Activated T-cell treated with anti-CD3 and anti-CD28 coated beads, Interleukin-2, amount 50 U/mL, for 72 hours (primary cell): ENCODE measurements around the gene KDSR. TPM values are rescaled to one million over a fixed set of nuclear protein-coding genes. Genes with fewer than 3 reads are reported as not detected.
A peak's percentile ranks its signal among the peaks of the same experiment; 100 is the strongest.

Source experiments
- ATAC-seq, 2 donors: fragments of 150-1000 bp; cut with Tn5 transposase; replicated peaks in 1 of 2; 2 replicates each; pipeline ENCODE4 v1.10.0; 2021; ENCODE audit warnings: moderate library complexity in 2 of 2, mild to moderate bottlenecking in 1 of 2
- DNase-seq, 2 donors: peaks; one replicate each; pipeline ENCODE4 v3.0.0; 2021 to 2022; ENCODE audit warnings: mixed read lengths in 1 of 2
- H3K27ac Mint-ChIP-seq: one replicate; pipeline ENCODE4 v1.8.0; 2022; ENCODE audit warnings: mild to moderate bottlenecking, moderate library complexity, mixed read lengths
- H3K27me3 Mint-ChIP-seq: one replicate; pipeline ENCODE4 v1.8.0; 2022; ENCODE audit warnings: low read depth, mixed read lengths
- H3K36me3 Mint-ChIP-seq, 2 donors: one replicate each; pipeline ENCODE4 v1.8.0; 2022; ENCODE audit warnings: mixed read lengths in 2 of 2, mild to moderate bottlenecking in 1 of 2; ENCODE audit not compliant: insufficient read depth in 2 of 2
- H3K4me1 Mint-ChIP-seq: one replicate; pipeline ENCODE4 v1.8.0; 2022; ENCODE audit warnings: low read depth, mixed read lengths
- H3K4me3 Mint-ChIP-seq, 2 donors: one replicate each; pipeline ENCODE4 v1.8.0; 2022; ENCODE audit warnings: mild to moderate bottlenecking in 2 of 2, mixed read lengths in 2 of 2, moderate library complexity in 2 of 2
- H3K9me3 Mint-ChIP-seq, 2 donors: one replicate each; pipeline ENCODE4 v1.8.0; 2022; ENCODE audit warnings: mixed read lengths in 2 of 2
- total RNA-seq, 2 donors: library from RNA; stranded (reverse); gene quantifications; one replicate each; pipeline ENCODE4 v1.2.3, GENCODE V29; 2022

KDSR gene
- total RNA-seq, 2 donors from 2014 or later, result 69.6 to 81.0 TPM

DNA sequence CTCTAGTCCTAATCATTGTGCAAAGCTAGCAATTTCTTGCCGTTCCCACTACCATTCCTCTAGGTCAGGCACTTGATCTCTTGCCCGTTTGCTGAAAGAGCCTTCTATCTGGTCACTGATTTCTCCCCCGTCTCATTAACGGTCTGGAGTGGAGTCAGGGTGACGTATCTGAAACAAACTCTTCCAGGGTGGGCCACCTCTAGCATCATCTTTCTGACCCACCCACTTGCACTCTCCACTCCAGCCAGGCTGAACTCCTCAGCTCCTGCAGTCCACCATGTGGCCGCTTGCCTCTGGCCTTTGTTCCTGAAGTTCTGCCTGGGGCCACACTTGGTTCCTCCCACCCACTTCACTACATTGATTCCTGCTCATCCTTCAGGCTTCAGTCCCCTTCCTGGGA, 60.8 kb downstream of the KDSR start:
- Mint-ChIP-seq H3K27ac (peak overlapping the region; percentile 10), H3K4me1 (peaks cover 97% of the 10 kb centered on the region), H3K27me3 (no peaks in the 10 kb centered on the region), H3K4me3 (no peak overlapping the region), H3K36me3 (peaks cover 9 to 29% of the 10 kb centered on the region in 2 donors), H3K9me3 (no peaks in the 10 kb centered on the region)
- ATAC-seq, result no peak
- DNase-seq, result no peak

DNA sequence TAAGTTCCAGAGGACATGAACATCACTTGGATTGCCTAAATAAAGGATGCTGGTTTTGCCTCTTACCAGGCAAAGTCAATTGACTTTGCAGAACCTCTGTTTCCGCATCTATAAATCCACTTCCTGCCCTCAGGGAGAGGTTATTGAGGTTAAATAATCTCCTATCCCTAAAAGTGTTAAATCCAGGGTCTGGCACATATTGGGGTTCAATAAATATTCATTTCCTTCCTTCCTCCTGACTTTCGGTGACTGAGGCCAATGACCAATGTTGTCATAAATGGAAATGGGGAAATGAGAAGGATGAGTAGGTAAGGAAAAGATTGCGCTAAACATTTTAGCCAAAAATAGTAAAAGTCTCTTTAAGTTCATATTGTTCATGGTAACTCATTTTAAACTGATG, 63.5 kb downstream of the KDSR start:
- H3K36me3 Mint-ChIP-seq, result peaks cover 17 to 42% of the 10 kb centered on the region in 2 donors
- H3K4me3 Mint-ChIP-seq, result peak overlapping the region; percentile 71 to 74
- no peaks in the 10 kb centered on the region for H3K27me3 Mint-ChIP-seq
- ATAC-seq (no peak), DNase-seq (no peak)
- H3K4me1 Mint-ChIP-seq, result peaks cover 97% of the 10 kb centered on the region
- H3K27ac Mint-ChIP-seq, result peak overlapping the region; percentile 84
- H3K9me3 Mint-ChIP-seq, result no peaks in the 10 kb centered on the region

GRCh38 chr18:63302636-63303405, 64.2 kb downstream of the KDSR start:
- DNase-seq, result no peak
- Mint-ChIP-seq H3K9me3 (no peaks in the 10 kb centered on the region), H3K27me3 (no peaks in the 10 kb centered on the region), H3K36me3 (peaks cover 21 to 40% of the 10 kb centered on the region in 2 donors), H3K4me1 (peaks cover 96% of the 10 kb centered on the region), H3K4me3 (peak overlapping the region; percentile 71 to 93), H3K27ac (peak overlapping the region; percentile 99)
- no peak for ATAC-seq

GRCh38 chr18:63302220-63302619, 64.8 kb downstream of the KDSR start:
- peak overlapping the region; percentile 71 to 93 for H3K4me3 Mint-ChIP-seq
- no peaks in the 10 kb centered on the region for H3K27me3 Mint-ChIP-seq

GRCh38 chr18:63301434-63301833, 65.6 kb downstream of the KDSR start:
- peak overlapping the region; percentile 71 to 93 for H3K4me3 Mint-ChIP-seq
- H3K36me3 Mint-ChIP-seq, result peaks cover 26 to 34% of the 10 kb centered on the region in 2 donors
- ATAC-seq (peak; percentile 38 to 67), DNase-seq (peak in 1 of 2 donors; percentile 39)
- no peaks in the 10 kb centered on the region for H3K9me3 Mint-ChIP-seq
- peaks cover 82% of the 10 kb centered on the region for H3K4me1 Mint-ChIP-seq
- no peaks in the 10 kb centered on the region for H3K27me3 Mint-ChIP-seq
- H3K27ac Mint-ChIP-seq, result peak overlapping the region; percentile 99

More at GRCh38 chr18:63302220-63302619, 64.8 kb downstream of the KDSR start:
- Mint-ChIP-seq H3K27ac (peak overlapping the region; percentile 99), H3K9me3 (no peaks in the 10 kb centered on the region), H3K36me3 (peaks cover 23 to 39% of the 10 kb centered on the region in 2 donors), H3K4me1 (peaks cover 90% of the 10 kb centered on the region)
- DNase-seq (no peak), ATAC-seq (no peak)

GRCh38 chr18:63299837-63300745, 66.9 kb downstream of the KDSR start:
- Mint-ChIP-seq H3K27ac (peak overlapping the region; percentile 99), H3K9me3 (no peaks in the 10 kb centered on the region), H3K36me3 (peaks cover 29 to 39% of the 10 kb centered on the region in 2 donors), H3K4me1 (peaks cover 78% of the 10 kb centered on the region), H3K4me3 (peak overlapping the region; percentile 71 to 93), H3K27me3 (no peaks in the 10 kb centered on the region)
- DNase-seq (peak; percentile 61 to 67), ATAC-seq (peak; percentile 85 to 86)

DNA sequence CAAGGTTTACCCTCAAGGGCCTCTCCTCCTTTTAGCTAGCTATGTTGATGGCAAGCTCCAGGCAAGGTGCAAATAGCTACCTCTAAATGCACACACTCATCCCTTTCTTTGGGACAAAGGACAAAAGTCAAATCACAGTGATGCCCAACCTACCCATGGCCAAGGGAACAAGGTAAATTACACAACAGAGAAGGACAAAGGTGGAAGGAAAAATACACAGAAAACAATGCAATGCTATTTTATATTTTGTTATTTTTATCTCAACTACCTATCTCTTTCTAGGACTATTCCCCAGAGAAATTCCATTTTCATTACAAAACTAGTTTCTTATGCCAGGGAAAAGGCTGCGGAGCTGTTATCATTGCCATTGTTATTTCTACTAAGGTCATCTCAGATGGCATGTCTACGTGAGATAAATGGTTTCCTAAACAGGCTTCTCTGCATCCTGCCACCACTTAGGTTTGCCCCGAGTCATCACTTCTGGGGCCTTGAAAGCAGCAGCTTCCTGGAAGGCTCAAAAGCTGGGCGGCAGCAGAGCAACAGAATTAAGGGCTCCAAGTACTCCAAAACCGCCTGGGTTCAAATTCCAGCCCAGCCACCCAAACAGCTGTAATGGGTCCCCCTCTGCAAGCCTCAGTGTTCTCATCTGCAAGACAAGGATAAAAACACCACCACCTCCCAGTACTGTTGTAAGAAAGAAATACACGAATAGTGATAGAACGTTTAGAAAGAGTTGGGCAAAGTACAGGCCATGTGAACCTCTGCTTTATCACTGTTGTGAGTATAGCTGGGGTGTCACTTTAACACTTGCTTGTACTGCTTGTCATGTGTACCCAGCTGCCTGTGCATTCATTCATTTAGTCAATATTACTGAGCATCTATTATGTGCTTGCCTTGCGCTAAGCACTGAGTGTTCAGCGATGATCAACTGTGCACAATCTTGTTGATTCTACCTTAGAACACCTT, 68.3 kb downstream of the KDSR start:
- Mint-ChIP-seq H3K9me3 (no peaks in the 10 kb centered on the region), H3K27ac (peak overlapping the region; percentile 99), H3K27me3 (no peaks in the 10 kb centered on the region), H3K4me1 (peaks cover 64% of the 10 kb centered on the region), H3K36me3 (peaks cover 33 to 45% of the 10 kb centered on the region in 2 donors), H3K4me3 (peak overlapping the region; percentile 71 to 93)
- ATAC-seq (no peak), DNase-seq (peak; percentile 23 to 40)

GRCh38 chr18:63297687-63298399, 69.2 kb downstream of the KDSR start:
- H3K27me3 Mint-ChIP-seq, result no peaks in the 10 kb centered on the region
- peak overlapping the region; percentile 41 to 50 for H3K4me3 Mint-ChIP-seq
- H3K9me3 Mint-ChIP-seq, result no peaks in the 10 kb centered on the region
- H3K36me3 Mint-ChIP-seq, result peaks cover 37 to 50% of the 10 kb centered on the region in 2 donors
- H3K4me1 Mint-ChIP-seq, result peaks cover 56% of the 10 kb centered on the region
- peak overlapping the region; percentile 99 for H3K27ac Mint-ChIP-seq
- no peak for DNase-seq
- no peak for ATAC-seq

- Mint-ChIP-seq H3K4me1 (peaks cover 17% of the 10 kb centered on the region), H3K36me3 (peaks cover 33 to 36% of the 10 kb centered on the region in 2 donors), H3K27me3 (no peaks in the 10 kb centered on the region), H3K4me3 (peak overlapping the region; percentile 49 to 57), H3K9me3 (no peaks in the 10 kb centered on the region), H3K27ac (peak overlapping the region; percentile 71)
- ATAC-seq (no peak), DNase-seq (no peak)
Observed at GRCh38 chr18:63293935-63294334, 73.1 kb downstream of the KDSR start.

DNA sequence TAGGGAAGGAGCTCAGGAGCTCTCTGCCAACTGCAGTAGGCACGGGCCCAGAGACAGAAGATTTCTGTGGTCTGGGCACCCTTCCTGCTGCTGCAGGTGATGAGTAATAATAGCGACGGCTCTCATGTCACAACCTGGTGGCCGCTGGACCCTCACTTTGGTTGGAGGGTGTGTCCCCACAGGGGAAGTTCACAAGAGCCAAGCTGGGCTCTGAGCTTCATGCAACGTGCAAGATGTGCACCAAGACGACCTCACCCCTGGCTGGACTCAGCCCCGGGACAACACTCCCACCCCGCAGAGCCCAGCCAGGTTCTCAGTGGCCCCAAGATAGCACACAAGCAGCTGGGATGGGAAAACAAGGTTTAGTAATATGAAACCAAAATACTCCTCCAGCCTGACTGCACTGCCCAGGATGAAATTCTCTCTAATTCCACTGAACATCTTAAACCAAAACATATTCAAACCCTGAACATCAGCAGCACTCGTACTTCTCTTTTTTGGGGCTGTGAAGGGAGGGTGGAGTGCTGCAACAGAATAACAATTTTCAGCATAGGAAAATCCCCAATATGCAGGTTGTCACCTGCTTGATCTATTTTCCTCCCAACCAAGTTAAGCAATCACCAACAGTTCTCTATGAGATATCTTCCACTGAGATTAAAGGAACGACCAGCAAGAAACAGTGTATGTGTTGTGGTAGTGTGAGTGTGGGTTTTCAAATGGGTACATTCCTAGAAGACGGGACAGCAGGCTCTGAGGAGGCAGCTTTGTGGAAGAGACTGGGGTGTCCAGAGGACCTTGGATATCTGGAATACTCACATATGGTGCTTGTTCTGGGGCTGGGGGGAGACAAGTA, 73.9 kb downstream of the KDSR start:
- peak overlapping the region; percentile 49 to 62 for H3K4me3 Mint-ChIP-seq
- ATAC-seq (peak; percentile 82 to 87), DNase-seq (peak; percentile 39 to 41)
- peaks cover 8% of the 10 kb centered on the region for H3K4me1 Mint-ChIP-seq
- H3K36me3 Mint-ChIP-seq, result peaks cover 30 to 31% of the 10 kb centered on the region in 2 donors
- no peaks in the 10 kb centered on the region for H3K27me3 Mint-ChIP-seq
- H3K9me3 Mint-ChIP-seq, result no peaks in the 10 kb centered on the region
- H3K27ac Mint-ChIP-seq, result peak overlapping the region; percentile 82

GRCh38 chr18:63291278-63291677, 75.7 kb downstream of the KDSR start:
- ATAC-seq, result peak; percentile 28 to 32
- Mint-ChIP-seq H3K4me3 (peak overlapping the region; percentile 49 to 62), H3K4me1 (peaks cover 7% of the 10 kb centered on the region), H3K27me3 (no peaks in the 10 kb centered on the region), H3K27ac (peak overlapping the region; percentile 87), H3K36me3 (peaks cover 28 to 30% of the 10 kb centered on the region in 2 donors), H3K9me3 (no peaks in the 10 kb centered on the region)
- no peak for DNase-seq
